HFF-Myc (cell line): ENCODE data around the gene CNN3.

Experiments used
- DNase-seq: peaks from one replicate; pipeline ENCODE4 v3.0.0-alpha.2; 2011; ENCODE audit warnings: low read depth; ENCODE audit errors: extremely low read depth
- H3K4me3 ChIP-seq: replicated peaks from 2 replicates; pipeline ENCODE4 v1.5.1; 2011; ENCODE audit warnings: low read depth, mild to moderate bottlenecking, control low read depth, low read length
- CTCF ChIP-seq: IDR thresholded peaks from 2 replicates; pipeline ENCODE4 v1.5.1; 2012; ENCODE audit warnings: mild to moderate bottlenecking, low read depth, low read length, control low read depth; ENCODE audit errors: missing control alignments

The CNN3 gene

GRCh38 chr1:94955767-94956632, 29.1 kb upstream of the CNN3 start:
- H3K4me3 ChIP-seq: no peak overlapping the region
- DNase-seq: no peak
- TF ChIP-seq CTCF: no peak

DNA sequence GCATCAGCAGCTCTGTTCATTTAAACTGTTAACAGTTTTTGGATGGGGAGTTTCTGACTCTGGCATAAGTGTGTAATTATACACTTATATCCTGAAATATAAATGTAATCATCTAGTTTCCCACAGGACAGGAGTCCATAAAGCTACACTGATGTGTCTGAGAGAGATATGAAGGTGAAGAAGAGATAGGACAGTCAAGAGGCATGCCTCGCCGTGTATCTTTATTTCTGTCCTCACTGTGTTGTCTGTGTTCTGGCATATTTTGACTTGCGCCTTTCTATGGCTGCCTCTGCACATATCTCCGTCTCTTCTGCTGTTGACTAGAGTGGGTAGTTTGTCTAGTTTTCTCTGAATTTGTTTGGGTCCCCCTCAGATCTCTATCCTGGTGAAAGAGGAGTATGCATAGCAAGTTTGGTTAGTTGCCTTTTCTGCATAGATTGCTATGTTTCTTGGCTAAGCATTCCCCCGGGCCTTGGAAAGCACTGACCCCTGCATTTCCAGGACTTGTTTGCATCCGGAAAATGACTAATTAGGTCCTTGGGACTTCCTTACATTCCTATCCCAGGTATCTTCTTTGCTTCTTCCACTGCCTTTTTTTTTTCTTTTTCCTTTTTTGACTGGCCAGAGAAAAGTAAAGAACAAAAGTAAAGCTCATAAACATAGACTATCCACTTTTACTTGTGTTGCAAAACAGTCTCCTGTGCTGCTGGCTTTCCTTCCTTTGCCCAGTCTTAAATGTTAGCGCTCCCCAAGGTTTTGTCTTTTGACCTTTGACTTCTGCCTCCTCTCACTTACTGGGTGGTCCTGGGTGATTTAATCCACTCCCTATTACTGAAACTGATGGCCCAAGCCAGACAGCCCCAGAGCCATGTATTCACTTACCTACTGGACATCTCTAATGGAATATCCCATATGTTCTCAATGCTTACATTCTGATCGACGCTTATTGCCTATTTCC, 27.6 kb upstream of the CNN3 start:
- TF ChIP-seq CTCF: no peak
- H3K4me3 ChIP-seq: no peak overlapping the region
- DNase-seq: no peak

GRCh38 chr1:94953746-94954145, 26.8 kb upstream of the CNN3 start:
- no peak for DNase-seq
- no peak overlapping the region for H3K4me3 ChIP-seq
- TF ChIP-seq CTCF: no peak

GRCh38 chr1:94953107-94953506, 26.2 kb upstream of the CNN3 start:
- no peak for TF ChIP-seq CTCF
- no peak for DNase-seq

DNA sequence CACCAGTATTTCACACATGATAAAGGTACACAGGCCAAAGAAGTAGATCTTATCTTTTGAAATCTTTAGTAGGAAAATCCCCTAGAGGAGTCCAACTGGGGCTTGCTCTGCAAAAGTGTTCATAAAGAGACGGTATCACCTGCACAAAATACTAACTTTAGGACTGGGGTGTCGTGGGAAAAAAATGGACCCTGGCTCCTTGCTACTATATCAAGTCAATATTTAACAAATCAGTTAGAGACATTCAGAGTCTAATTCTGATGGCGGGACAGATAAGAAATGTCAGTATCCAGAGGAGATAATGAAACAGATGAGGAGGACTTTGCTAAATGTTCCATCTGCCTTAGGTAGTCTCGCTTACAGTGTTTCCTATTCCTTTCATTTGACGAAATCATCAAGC, 25.6 kb upstream of the CNN3 start:
- H3K4me3 ChIP-seq: no peak overlapping the region
- no peak for TF ChIP-seq CTCF
- no peak for DNase-seq

More at GRCh38 chr1:94953107-94953506, 26.2 kb upstream of the CNN3 start:
- H3K4me3 ChIP-seq: no peak overlapping the region

- no peak overlapping the region for H3K4me3 ChIP-seq
- TF ChIP-seq CTCF: no peak
- DNase-seq: no peak
Observed at GRCh38 chr1:94951509-94952208, 24.7 kb upstream of the CNN3 start.
